ENCODE measurements around the gene STUM.

Gene STUM

GRCh38 chr1:226646870-226647449 lies 98.4 kb downstream of the STUM start:
- no peak overlapping the region for H3K4me3 ChIP-seq (replicated peaks; ENCODE audit: low read depth, low read length)
- no peak for DNase-seq (ENCODE audit: low read depth)
- TF ChIP-seq CTCF (IDR thresholded peaks at IDR 0.05; ENCODE audit: low read length, missing control alignments): no peak

DNA sequence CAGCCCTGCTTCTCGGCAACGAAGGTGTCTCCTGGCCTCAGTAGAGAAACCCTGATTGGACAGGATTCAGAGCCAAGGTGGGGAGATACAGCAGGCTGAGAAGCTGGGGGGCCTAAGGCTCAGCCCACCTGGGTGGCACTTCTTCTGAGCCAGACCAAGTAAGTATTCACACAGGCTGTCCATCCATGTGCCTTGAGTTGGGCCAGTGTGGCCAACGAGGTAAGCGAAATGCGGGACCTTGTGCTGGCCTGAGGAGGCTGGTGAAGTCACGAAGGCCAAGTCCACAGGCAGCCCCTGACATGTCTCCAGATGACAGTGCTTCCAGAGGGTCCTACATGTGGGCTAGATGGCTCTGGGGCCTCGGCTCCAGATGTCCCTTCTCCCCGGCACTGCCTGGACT lies 99.2 kb downstream of the STUM start:
- no peak overlapping the region for H3K4me3 ChIP-seq (replicated peaks; ENCODE audit: low read depth, low read length)
- DNase-seq (ENCODE audit: low read depth): no peak
- TF ChIP-seq CTCF (IDR thresholded peaks at IDR 0.05; ENCODE audit: low read length, missing control alignments): no peak

DNA sequence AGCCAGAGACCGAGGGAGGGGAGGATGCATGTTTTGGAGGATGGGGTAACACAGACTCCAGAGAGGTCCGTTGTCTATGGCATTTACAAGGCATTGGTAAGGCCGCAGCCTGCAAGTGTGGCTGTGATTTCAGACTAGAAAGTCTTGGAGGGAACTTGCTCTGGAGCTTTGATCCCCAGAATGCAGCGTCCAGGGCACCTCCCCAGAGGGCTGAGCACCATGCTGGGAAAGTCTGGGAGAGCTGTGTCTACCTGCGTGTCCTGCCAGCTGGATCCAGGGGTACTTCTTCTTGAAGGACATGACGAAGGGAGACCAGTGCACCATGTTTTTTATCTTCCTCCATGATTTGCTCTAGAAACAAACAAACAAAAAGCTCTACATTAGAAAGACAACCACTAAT lies 99.9 kb downstream of the STUM start:
- H3K4me3 ChIP-seq (replicated peaks; ENCODE audit: low read depth, low read length): no peak overlapping the region
- no peak for TF ChIP-seq CTCF (IDR thresholded peaks at IDR 0.05; ENCODE audit: low read length, missing control alignments)

GRCh38 chr1:226649244-226649643 lies 100.7 kb downstream of the STUM start:
- H3K4me3 ChIP-seq (replicated peaks; ENCODE audit: low read depth, low read length): no peak overlapping the region
- no peak for DNase-seq (ENCODE audit: low read depth)
- no peak for TF ChIP-seq CTCF (IDR thresholded peaks at IDR 0.05; ENCODE audit: low read length, missing control alignments)

More for the DNA sequence above, 99.9 kb downstream of the STUM start:
- no peak for DNase-seq (ENCODE audit: low read depth)

GRCh38 chr1:226649780-226650179 lies 101.2 kb downstream of the STUM start:
- no peak overlapping the region for H3K4me3 ChIP-seq (replicated peaks; ENCODE audit: low read depth, low read length)
- peak; percentile 30 for TF ChIP-seq CTCF (IDR thresholded peaks at IDR 0.05; ENCODE audit: low read length, missing control alignments)
- peak; percentile 43 for DNase-seq (ENCODE audit: low read depth)

- DNase-seq (ENCODE audit: low read depth): no peak
- H3K4me3 ChIP-seq (replicated peaks; ENCODE audit: low read depth, low read length): no peak overlapping the region
- no peak for TF ChIP-seq CTCF (IDR thresholded peaks at IDR 0.05; ENCODE audit: low read length, missing control alignments)
These were observed 101.8 kb downstream of the STUM start for GRCh38 chr1:226650236-226650841.

Data from fibroblast of pulmonary artery (primary cell).